ENCODE measurements around the gene SOCS3.

DNA sequence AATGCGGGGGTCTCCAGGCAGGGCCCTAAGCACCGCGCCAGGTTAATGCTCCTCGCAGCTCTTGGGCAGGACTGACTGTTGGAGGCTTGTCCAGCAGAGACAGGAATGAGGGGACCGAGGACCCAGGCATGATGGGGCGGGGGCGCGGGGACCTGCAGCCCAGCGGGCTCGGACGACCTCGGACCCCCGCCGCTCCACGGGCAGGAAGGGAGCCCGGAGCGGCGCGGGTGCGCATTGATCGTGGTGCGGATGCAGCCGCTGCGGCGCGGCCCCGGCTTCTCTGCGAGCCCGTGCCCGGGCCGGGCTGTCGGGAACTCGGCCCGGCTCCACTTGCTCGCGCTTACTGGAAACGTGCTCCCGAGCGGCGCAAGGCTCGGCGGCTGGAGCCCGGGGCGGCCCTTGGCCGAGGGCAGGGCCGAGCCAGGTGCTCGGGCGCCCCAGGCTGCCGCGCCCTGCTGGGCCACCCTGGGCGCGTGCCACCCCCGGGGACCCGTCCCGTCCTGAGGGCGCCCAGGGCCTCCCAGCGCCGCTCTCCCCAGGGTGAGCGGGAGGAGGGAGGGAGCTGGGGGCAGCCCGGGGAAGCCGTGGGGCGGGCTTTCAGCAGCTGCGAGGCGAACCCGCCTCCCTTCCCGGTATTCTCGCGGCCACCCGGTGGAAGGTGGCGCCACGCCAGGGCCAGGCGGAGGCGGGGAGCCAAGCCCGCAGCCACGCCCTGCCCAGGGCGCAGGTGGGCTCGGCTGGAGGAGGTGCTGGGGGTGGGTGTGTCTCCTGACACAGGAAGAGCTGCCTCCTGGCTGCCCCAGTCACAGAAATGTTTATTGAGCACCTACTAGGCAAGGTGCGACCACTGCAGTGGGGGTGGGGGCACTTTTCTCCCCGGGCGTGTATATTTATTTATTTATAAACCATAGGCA, 45.9 kb downstream of the SOCS3 start:
- peak in 3 of 4 donors; percentile 5 to 97 (median 78) for TF ChIP-seq EP300 (IDR thresholded peaks at IDR 0.05)
- TF ChIP-seq, protein P1, sequence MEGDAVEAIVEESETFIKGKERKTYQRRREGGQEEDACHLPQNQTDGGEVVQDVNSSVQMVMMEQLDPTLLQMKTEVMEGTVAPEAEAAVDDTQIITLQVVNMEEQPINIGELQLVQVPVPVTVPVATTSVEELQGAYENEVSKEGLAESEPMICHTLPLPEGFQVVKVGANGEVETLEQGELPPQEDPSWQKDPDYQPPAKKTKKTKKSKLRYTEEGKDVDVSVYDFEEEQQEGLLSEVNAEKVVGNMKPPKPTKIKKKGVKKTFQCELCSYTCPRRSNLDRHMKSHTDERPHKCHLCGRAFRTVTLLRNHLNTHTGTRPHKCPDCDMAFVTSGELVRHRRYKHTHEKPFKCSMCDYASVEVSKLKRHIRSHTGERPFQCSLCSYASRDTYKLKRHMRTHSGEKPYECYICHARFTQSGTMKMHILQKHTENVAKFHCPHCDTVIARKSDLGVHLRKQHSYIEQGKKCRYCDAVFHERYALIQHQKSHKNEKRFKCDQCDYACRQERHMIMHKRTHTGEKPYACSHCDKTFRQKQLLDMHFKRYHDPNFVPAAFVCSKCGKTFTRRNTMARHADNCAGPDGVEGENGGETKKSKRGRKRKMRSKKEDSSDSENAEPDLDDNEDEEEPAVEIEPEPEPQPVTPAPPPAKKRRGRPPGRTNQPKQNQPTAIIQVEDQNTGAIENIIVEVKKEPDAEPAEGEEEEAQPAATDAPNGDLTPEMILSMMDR (IDR thresholded peaks at IDR 0.05), result peak in 2 of 6 experiments; percentile 20 to 22
- peak; percentile 92 to 94 for TF ChIP-seq POLR2AphosphoS5 (IDR thresholded peaks at IDR 0.05)
